H1 (cell line): ENCODE data around the gene PGBD5. TPM values are rescaled to one million over a fixed set of nuclear protein-coding genes. Genes with fewer than 3 reads are reported as not detected.

Experiments
- ATF2 ChIP-seq: IDR thresholded peaks from 2 replicates; pipeline ENCODE4 v1.6.1; 2012; ENCODE audit warnings: low read length, inconsistent platforms
- CHD7 ChIP-seq: fragments of 300-600 bp; sonication (generic); IDR thresholded peaks from 2 replicates; pipeline ENCODE4 v1.7.1; 2012; ENCODE audit warnings: low read length, moderate library complexity, mild to moderate bottlenecking, inconsistent platforms; ENCODE audit not compliant: insufficient replicate concordance
- KDM5A ChIP-seq: fragments of 200-600 bp; IDR thresholded peaks from 2 replicates; pipeline ENCODE4 v1.7.1; 2012; ENCODE audit warnings: mild to moderate bottlenecking, low read length, inconsistent platforms, mixed read lengths
- SAP30 ChIP-seq: fragments of 300-600 bp; sonication (generic); IDR thresholded peaks from 2 replicates; pipeline ENCODE4 v1.7.1; 2012; ENCODE audit warnings: low read length, moderate library complexity, mild to moderate bottlenecking, inconsistent platforms; ENCODE audit not compliant: insufficient read depth, insufficient replicate concordance
- SIN3A ChIP-seq, 2 experiments: IDR thresholded peaks in 1 of 2; conservative IDR thresholded peaks in 1 of 2; 2 replicates each; pipeline ENCODE4 v1.6.1; 2011 to 2012; ENCODE audit warnings: low read length in 2 of 2, improper control_type of control experiment in 1 of 2, low read depth in 1 of 2, mild to moderate bottlenecking in 1 of 2
- SP2 ChIP-seq: IDR thresholded peaks from 2 replicates; pipeline ENCODE4 v1.6.1; 2012; ENCODE audit warnings: mild to moderate bottlenecking, low read length, inconsistent platforms
- TBP ChIP-seq: IDR thresholded peaks from 2 replicates; pipeline ENCODE4 v1.6.1; 2011; ENCODE audit warnings: low read depth, low read length, improper control_type of control experiment
- polyA plus RNA-seq, 7 experiments: library from polyadenylated mRNA; depleted of rRNA in 3 of 7; stranded (reverse) in 5 of 7; unstranded in 2 of 7; fragments of >200 nt in 5 of 7; fragments of 200-250 nt in 2 of 7; gene quantifications; 1 replicate in 5 of 7; 2 replicates in 1 of 7; 4 replicates in 1 of 7; pipeline versions ENCODE4 v1.2.1 to v1.2.3, GENCODE V29; 2011 to 2013; ENCODE audit warnings: missing spikeins in 2 of 7, mixed read lengths in 2 of 7
- total RNA-seq: library from RNA; stranded (reverse); fragmentation: NEBNext Ultra II Directional; extraction: Animal tissue kit (Norgen Biotek cat#: 25700); gene quantifications from 2 replicates; pipeline ENCODE4 v1.2.1, GENCODE V29; 2021

The PGBD5 gene
- total and polyA plus RNA-seq, 2 of the 8 experiments (the other 6 are each of a cell fraction or from before 2014, with no cell fraction given) = 16.3 to 18.4 TPM

GRCh38 chr1:230266456-230266855 lies 159.7 kb downstream of the PGBD5 start (continued):
- no peak for TF ChIP-seq CHD7
- no peak for TF ChIP-seq SP2
- TF ChIP-seq SIN3A (conservative IDR thresholded peaks at IDR 0.05 in 1 of 2, IDR thresholded peaks at IDR 0.05 in 1 of 2; ENCODE audit: low read depth in 1 of 2, low read length in 2 of 2) = no peak
- TF ChIP-seq ATF2 = no peak
- TF ChIP-seq SAP30 = no peak
- no peak for TF ChIP-seq KDM5A
- no peak for TF ChIP-seq TBP
